ENCODE measurements around the gene HPN. TPM values are rescaled to one million over a fixed set of nuclear protein-coding genes. Genes with fewer than 3 reads are reported as not detected.

Gene HPN
- total and polyA plus RNA-seq, 2 experiments from 2014 or later: 14.0 to 17.4 TPM

DNA sequence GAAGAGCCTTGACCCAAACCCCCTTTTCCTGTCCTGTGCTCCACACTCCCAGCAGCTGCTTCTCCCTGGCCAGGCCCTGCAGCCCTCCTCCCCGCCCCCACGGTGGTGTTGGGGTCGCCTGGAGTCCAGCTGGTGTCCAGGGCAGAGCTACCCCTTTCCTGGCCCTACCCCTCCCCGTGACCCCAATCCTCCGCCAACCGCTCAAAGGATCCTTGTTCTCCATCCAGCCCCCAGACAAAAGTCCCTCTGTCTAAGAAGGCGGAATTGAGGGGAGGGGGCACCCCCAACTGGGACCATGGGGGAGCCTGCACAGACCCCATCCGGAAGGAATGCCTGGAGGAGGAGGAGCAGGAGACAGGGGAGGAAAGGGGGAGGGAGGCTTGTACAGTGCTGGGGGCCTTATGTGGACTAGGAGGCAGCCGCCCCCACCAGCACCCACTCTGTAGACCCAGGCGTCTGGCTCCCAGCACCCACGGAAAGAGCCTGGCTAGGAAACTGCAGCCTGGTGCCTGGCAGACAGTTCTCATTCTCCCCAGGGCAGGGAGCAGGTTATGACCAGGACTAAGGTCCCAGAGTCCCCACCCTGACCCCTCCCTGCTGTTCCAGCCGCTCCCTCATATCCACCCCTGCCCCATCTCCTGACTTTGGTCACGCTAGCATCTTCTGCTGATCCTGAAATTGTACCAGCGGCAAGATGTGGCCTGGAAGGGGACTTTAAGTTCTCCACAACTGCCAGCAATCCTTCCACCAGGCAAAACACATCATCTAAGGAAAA lies 73.8 kb downstream of the HPN start, which contains the start of gene FXYD3 (continued):
- TF ChIP-seq STAT1 (IDR thresholded peaks at IDR 0.05; ENCODE audit: unreplicated experiment) (no peak), ZNF331 (CRISPR knock-in tag; IDR thresholded peaks at IDR 0.05; ENCODE audit: low read depth) (no peak)
- TF ChIP-seq, protein P1, sequence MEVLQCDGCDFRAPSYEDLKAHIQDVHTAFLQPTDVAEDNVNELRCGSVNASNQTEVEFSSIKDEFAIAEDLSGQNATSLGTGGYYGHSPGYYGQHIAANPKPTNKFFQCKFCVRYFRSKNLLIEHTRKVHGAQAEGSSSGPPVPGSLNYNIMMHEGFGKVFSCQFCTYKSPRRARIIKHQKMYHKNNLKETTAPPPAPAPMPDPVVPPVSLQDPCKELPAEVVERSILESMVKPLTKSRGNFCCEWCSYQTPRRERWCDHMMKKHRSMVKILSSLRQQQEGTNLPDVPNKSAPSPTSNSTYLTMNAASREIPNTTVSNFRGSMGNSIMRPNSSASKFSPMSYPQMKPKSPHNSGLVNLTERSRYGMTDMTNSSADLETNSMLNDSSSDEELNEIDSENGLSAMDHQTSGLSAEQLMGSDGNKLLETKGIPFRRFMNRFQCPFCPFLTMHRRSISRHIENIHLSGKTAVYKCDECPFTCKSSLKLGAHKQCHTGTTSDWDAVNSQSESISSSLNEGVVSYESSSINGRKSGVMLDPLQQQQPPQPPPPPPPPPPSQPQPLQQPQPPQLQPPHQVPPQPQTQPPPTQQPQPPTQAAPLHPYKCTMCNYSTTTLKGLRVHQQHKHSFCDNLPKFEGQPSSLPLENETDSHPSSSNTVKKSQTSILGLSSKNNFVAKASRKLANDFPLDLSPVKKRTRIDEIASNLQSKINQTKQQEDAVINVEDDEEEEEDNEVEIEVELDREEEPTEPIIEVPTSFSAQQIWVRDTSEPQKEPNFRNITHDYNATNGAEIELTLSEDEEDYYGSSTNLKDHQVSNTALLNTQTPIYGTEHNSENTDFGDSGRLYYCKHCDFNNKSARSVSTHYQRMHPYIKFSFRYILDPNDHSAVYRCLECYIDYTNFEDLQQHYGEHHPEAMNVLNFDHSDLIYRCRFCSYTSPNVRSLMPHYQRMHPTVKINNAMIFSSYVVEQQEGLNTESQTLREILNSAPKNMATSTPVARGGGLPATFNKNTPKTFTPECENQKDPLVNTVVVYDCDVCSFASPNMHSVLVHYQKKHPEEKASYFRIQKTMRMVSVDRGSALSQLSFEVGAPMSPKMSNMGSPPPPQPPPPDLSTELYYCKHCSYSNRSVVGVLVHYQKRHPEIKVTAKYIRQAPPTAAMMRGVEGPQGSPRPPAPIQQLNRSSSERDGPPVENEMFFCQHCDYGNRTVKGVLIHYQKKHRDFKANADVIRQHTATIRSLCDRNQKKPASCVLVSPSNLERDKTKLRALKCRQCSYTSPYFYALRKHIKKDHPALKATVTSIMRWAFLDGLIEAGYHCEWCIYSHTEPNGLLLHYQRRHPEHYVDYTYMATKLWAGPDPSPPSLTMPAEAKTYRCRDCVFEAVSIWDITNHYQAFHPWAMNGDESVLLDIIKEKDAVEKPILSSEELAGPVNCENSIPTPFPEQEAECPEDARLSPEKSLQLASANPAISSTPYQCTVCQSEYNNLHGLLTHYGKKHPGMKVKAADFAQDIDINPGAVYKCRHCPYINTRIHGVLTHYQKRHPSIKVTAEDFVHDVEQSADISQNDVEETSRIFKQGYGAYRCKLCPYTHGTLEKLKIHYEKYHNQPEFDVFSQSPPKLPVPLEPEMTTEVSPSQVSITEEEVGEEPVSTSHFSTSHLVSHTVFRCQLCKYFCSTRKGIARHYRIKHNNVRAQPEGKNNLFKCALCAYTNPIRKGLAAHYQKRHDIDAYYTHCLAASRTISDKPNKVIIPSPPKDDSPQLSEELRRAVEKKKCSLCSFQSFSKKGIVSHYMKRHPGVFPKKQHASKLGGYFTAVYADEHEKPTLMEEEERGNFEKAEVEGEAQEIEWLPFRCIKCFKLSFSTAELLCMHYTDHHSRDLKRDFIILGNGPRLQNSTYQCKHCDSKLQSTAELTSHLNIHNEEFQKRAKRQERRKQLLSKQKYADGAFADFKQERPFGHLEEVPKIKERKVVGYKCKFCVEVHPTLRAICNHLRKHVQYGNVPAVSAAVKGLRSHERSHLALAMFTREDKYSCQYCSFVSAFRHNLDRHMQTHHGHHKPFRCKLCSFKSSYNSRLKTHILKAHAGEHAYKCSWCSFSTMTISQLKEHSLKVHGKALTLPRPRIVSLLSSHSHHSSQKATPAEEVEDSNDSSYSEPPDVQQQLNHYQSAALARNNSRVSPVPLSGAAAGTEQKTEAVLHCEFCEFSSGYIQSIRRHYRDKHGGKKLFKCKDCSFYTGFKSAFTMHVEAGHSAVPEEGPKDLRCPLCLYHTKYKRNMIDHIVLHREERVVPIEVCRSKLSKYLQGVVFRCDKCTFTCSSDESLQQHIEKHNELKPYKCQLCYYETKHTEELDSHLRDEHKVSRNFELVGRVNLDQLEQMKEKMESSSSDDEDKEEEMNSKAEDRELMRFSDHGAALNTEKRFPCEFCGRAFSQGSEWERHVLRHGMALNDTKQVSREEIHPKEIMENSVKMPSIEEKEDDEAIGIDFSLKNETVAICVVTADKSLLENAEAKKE (CRISPR knock-in tag; IDR thresholded peaks at IDR 0.05): no peak

Other genes starting within 250 kb of the HPN start
- gene ZNF30, start 114.8 kb upstream of the HPN start, total RNA-seq (2014; rRNA removed; shearing (Covaris generic)): 4.0 and 18.7 TPM in 2 replicates
- gene ZNF30, start 114.8 kb upstream of the HPN start, polyA plus RNA-seq (2016; fragmentation: Nextera tagmentation; extraction: Ambion mirVana): 3.3 and 4.1 TPM in 2 replicates
- 8.8 and 12.8 TPM in 2 replicates for gene ZNF792, start 77.5 kb upstream of the HPN start, total RNA-seq (2014; rRNA removed; shearing (Covaris generic))
- 1.3 and 1.6 TPM in 2 replicates for gene ZNF792, start 77.5 kb upstream of the HPN start, polyA plus RNA-seq (2016; fragmentation: Nextera tagmentation; extraction: Ambion mirVana)
- 141 and 174 TPM in 2 replicates for gene GRAMD1A, start 41.4 kb upstream of the HPN start, total RNA-seq (2014; rRNA removed; shearing (Covaris generic))
- 122 and 125 TPM in 2 replicates for gene GRAMD1A, start 41.4 kb upstream of the HPN start, polyA plus RNA-seq (2016; fragmentation: Nextera tagmentation; extraction: Ambion mirVana)
- gene SCN1B, start 11.3 kb upstream of the HPN start, total RNA-seq (2014; rRNA removed; shearing (Covaris generic)): 3.4 and 4.8 TPM in 2 replicates
- gene SCN1B, start 11.3 kb upstream of the HPN start, polyA plus RNA-seq (2016; fragmentation: Nextera tagmentation; extraction: Ambion mirVana): 1.7 and 1.8 TPM in 2 replicates
- not detected in 2 replicates for gene FXYD3, start 74.1 kb downstream of the HPN start, total RNA-seq (2014; rRNA removed; shearing (Covaris generic))
- gene FXYD3, start 74.1 kb downstream of the HPN start, polyA plus RNA-seq (2016; fragmentation: Nextera tagmentation; extraction: Ambion mirVana): 0.81 and 0.89 TPM in 2 replicates
- gene LGI4, start 93.3 kb downstream of the HPN start, total RNA-seq (2014; rRNA removed; shearing (Covaris generic)): 3.6 and 4.3 TPM in 2 replicates
- 2.3 and 3.4 TPM in 2 replicates for gene LGI4, start 93.3 kb downstream of the HPN start, polyA plus RNA-seq (2016; fragmentation: Nextera tagmentation; extraction: Ambion mirVana)
- gene FXYD1, start 97.1 kb downstream of the HPN start, total RNA-seq (2014; rRNA removed; shearing (Covaris generic)): 1.5 and 1.7 TPM in 2 replicates
- 26.8 and 31.3 TPM in 2 replicates for gene FXYD1, start 97.1 kb downstream of the HPN start, polyA plus RNA-seq (2016; fragmentation: Nextera tagmentation; extraction: Ambion mirVana)
- 9.6 and 15.9 TPM in 2 replicates for gene FXYD7, start 101.5 kb downstream of the HPN start, total RNA-seq (2014; rRNA removed; shearing (Covaris generic))
- gene FXYD7, start 101.5 kb downstream of the HPN start, polyA plus RNA-seq (2016; fragmentation: Nextera tagmentation; extraction: Ambion mirVana): 43.7 and 44.0 TPM in 2 replicates
- gene FXYD5, start 113.0 kb downstream of the HPN start, total RNA-seq (2014; rRNA removed; shearing (Covaris generic)): 97.7 and 98.9 TPM in 2 replicates
- gene FXYD5, start 113.0 kb downstream of the HPN start, polyA plus RNA-seq (2016; fragmentation: Nextera tagmentation; extraction: Ambion mirVana): 222 and 233 TPM in 2 replicates
- gene FAM187B, start 187.0 kb downstream of the HPN start, total RNA-seq (2014; rRNA removed; shearing (Covaris generic)): not detected in 2 replicates
- gene FAM187B, start 187.0 kb downstream of the HPN start, polyA plus RNA-seq (2016; fragmentation: Nextera tagmentation; extraction: Ambion mirVana): 0.23 and 0.31 TPM in 2 replicates
- 195 and 212 TPM in 2 replicates for gene LSR, start 207.3 kb downstream of the HPN start, total RNA-seq (2014; rRNA removed; shearing (Covaris generic))
- 116 and 125 TPM in 2 replicates for gene LSR, start 207.3 kb downstream of the HPN start, polyA plus RNA-seq (2016; fragmentation: Nextera tagmentation; extraction: Ambion mirVana)
- gene USF2, start 227.2 kb downstream of the HPN start, total RNA-seq (2014; rRNA removed; shearing (Covaris generic)): 60.5 and 63.8 TPM in 2 replicates
- 28.9 and 36.4 TPM in 2 replicates for gene USF2, start 227.2 kb downstream of the HPN start, polyA plus RNA-seq (2016; fragmentation: Nextera tagmentation; extraction: Ambion mirVana)
- gene HAMP, start 240.8 kb downstream of the HPN start, total RNA-seq (2014; rRNA removed; shearing (Covaris generic)): not detected in 2 replicates
- 0.65 TPM in 1 of 2 replicates, not detected in the other for gene HAMP, start 240.8 kb downstream of the HPN start, polyA plus RNA-seq (2016; fragmentation: Nextera tagmentation; extraction: Ambion mirVana)

All from GM23338 (cell line).